Endometrium (tissue), 2 donors: ENCODE data around the gene SV2C.

Experiments
- FAIRE-seq: peaks from 2 replicates; lab custom pipeline; 2012; peaks lifted over from hg19 to GRCh38; lab: Jason Lieb, UNC
- donor health status: control.
- donor health status: control.

The SV2C gene

GRCh38 chr5:76099756-76100155, 16.6 kb downstream of the SV2C start:
- FAIRE-seq, result no peak

DNA sequence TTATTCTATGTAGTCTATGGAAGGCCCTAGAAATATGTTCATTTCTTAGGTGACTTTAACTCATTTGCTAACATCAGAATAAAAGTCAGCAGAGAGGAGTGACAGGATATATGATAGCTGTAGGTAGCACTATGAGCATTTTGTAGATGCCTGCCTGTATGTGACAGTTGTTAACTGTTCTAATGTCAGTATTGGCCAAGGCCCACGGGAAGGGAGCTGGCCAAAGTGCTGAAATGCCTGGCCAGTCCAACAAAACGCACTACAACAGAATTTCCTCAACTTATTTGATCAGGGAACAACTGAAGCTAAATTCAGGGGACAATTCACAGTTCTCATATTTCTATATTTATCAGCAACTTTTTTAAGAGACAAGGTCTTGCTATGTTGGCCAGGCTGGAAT, 20.8 kb downstream of the SV2C start:
- no peak for FAIRE-seq

GRCh38 chr5:76106149-76106548, 23.0 kb downstream of the SV2C start:
- FAIRE-seq, result no peak

GRCh38 chr5:76111477-76112174, 28.4 kb downstream of the SV2C start:
- no peak for FAIRE-seq

DNA sequence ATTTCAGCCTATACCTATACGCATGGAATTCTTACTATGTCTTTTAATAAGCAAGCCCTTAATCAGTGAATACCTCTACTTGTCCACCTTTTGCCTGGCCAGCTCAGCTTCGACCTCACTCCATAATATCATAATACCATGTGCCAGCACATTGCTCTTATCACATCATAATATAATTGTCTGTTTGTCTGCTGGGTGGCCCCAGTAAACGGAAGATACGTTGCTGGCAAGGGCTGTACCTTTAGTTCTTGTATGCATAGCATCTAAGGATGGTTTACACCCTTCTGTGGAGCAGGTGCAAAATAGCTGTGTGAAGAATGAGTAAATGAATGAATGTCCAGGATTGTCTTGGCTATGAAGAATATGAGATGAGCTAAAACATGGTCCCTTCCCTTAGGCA, 29.9 kb downstream of the SV2C start:
- no peak for FAIRE-seq

DNA sequence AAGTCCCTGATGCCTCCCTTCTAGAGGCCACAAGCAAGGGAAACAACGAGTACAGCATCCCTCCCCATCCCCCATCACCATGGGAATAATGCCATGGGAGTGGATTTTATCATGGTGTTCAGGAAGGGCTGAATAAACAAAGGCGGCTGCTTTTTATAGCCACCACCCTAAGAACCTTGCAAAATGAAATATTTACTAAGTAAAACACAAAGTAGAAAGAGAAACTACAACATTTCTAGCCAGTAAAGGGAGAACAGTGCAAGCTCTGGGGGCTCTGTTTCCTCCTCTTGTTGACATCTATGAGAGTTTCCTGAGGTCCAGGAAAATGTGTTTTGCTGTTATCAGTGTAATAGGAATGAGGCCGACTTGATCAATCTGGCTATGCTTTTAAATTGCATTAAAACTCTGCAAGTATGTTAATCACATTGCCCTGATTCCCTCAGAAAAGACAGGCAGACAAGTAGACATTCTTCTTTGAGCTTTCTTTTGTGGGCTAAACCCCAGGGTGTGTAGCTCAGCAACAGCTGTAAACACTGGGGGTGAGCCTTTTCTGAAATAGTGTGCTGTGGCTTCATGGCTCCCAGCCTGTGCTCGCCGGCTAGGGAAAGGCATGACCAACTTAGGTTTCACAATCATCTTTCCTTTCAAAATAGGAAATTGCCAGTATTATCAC, 31.1 kb downstream of the SV2C start:
- FAIRE-seq, result no peak

DNA sequence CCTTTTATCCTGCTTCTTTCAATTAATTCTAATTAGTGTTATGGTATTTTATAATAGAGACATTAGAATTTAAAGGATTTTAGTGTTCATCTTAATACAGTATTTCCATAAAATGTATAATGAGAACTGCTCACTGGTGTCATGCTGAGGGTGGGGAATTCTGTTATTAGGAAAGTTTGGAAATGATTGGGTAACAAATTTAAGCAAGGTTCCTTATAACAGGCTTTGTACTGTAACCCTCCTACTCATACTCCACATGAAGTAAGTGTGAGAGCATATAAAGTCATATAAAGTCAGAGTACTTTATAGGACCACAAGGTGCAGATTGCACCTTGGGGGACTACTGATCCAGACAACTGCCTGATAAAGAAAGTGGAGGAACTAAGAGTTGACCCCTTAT, 42.2 kb downstream of the SV2C start:
- no peak for FAIRE-seq

GRCh38 chr5:76125888-76126287, 42.7 kb downstream of the SV2C start:
- FAIRE-seq, result no peak

- FAIRE-seq, result no peak
These were observed 50.8 kb downstream of the SV2C start for GRCh38 chr5:76134003-76134402.

GRCh38 chr5:76134646-76135045, 51.5 kb downstream of the SV2C start:
- no peak for FAIRE-seq

DNA sequence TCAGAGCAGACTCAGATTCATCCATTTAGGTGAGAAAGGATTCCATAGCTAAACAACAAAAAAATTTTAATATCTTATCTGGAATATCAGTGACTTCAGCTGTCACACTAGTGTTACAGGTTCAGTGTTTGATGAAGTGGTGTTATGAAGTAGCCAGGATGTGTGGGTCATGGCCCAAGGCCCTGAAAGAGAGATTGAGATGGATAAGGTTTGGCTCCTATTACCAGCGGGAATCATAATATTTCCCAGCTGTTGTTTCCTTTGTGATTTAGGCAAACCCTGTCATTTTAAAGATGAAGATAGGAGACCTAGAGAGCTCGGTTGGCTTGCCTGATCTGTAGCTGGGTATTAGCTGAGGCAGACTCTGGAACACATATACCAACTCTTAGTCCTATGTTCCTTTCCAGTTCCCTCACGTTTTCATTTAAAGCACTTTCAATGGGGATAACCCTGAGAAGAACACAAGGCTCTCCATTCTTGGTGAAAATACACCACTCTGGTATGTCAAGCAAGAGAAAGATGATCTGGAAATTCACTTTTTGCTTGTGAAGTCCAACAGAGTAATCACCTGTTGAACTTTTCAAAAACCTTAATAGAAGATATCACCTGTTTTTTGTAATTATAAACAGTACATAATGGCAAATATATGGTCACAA, 54.8 kb downstream of the SV2C start:
- no peak for FAIRE-seq

DNA sequence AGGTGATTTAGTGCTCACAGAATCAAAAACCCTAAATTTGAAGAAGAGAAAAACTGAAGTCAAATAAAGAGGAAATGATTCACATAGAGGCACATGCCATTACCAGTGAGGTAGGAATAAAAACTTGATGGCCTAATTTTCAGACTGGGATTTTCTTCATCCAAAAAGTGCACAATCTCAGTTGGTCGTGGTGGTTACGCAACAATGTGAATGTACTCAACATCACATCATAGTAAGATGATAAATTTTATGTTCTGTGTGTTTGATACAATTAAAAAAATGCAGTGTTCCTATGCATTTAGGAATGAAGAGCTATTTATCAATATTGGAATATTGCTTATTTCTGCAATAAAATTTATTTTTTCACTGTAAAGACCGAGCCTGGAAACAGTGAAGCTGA, 60.7 kb downstream of the SV2C start:
- no peak for FAIRE-seq

DNA sequence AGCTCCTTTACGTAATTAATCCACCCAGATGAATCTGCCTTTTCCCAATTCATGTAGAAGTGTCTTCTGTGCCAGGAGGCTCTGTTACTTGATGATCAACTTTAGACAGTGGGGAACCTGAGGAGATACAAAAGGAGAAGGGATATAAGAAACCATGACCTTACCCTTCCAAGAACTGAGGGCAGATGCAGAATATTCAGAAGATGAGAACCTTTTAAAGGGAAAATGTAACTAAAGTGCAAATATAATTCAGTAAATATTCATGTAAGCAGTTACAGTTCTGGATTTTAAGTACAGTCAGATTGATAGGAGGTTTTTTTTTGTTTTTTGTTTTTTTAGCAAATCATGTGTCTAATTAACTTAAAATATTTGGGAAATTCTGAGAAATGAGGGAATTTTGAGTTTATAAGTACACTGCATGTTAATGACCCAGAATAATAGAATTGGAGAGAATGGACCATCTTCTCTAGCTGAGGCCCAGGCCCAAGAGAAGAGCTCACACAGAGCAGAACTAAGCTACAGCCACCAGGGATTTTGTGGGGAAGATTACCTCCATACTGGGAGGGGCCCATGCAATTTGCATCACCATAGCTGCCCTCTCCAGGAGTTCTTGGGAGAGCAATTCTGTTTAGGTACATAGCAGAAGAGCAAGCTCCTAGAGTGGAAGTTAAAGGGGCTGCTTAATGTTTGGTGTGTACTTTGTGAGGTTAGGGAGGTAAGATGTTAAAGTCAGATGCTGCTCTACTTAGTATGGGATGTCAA, 61.5 kb downstream of the SV2C start:
- no peak for FAIRE-seq

DNA sequence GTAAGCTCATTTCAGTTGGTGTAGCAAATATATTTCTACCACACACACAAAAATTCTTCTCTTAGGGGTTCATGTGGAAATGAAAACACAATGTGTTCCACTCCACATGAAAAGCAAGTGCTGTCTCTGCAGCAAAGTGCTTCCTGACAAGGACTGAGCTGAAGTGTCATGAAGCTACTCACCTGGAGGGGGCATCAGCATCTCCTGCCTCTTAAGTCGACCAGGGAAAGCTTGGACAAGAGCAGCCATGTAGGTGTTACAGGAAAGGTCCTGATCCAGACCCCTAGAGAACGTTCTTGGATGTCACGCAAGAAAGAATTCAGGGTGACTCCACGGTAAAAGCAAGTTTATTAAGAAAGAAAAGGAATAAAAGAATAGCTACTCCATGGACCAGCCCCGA, 62.8 kb downstream of the SV2C start:
- FAIRE-seq, result no peak

DNA sequence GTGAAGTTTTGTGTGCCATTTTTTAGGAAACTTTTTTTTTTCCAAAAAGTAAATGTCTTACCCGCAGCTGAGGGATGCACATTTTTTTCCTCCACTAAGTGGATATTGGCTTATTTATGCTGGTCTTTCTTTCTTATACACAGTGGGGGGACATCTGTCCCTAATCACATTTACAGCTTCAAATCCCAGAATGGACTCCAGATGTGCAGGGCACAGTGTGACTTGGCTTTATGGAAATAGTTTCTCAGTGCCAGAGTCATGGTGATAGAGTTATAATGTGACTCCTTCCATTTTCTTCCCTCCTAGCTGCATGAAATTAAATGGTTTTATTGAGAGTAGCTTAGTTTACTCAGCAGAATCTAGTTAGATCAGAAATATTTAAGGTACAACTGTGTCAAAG, 66.5 kb downstream of the SV2C start:
- FAIRE-seq, result no peak

DNA sequence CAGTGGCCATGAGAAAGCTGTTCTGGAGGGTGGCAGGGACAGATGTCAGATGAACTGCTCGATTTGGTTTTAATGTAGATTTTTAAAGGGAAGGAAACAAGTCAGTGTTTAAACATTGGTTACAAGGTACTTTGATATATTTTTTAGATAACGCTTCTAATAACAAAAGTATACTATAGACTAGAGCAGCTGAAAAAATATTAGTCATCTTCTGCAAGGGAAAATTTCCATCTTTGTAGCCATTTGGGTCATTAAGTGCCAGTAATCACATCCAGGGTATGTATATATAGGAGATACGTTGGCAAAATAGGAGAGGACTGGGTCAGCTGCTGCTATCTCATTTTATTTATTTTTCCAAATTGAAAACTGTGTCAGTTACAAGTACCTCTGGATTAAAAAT, 69.0 kb downstream of the SV2C start:
- no peak for FAIRE-seq

DNA sequence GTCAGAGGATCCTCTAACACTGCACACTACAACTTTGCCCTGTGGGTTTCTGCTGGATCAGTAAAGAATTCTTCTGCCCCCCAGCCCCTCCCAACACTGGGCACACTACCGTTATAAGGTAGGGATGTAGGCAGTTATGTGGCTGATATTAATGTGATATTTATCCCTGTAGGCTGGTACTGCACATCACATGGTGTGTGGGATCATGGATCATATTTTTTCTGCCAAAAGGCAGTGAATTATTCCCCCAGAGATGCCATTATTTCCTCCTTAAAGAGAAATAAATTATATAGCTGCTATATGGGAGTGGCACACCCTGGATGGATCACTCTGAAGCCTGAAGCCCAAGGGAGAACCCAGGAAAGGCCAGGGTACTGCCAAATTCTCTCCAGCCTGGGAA, 69.5 kb downstream of the SV2C start:
- no peak for FAIRE-seq

- FAIRE-seq, result no peak
These were observed 70.1 kb downstream of the SV2C start for GRCh38 chr5:76153271-76153670.

DNA sequence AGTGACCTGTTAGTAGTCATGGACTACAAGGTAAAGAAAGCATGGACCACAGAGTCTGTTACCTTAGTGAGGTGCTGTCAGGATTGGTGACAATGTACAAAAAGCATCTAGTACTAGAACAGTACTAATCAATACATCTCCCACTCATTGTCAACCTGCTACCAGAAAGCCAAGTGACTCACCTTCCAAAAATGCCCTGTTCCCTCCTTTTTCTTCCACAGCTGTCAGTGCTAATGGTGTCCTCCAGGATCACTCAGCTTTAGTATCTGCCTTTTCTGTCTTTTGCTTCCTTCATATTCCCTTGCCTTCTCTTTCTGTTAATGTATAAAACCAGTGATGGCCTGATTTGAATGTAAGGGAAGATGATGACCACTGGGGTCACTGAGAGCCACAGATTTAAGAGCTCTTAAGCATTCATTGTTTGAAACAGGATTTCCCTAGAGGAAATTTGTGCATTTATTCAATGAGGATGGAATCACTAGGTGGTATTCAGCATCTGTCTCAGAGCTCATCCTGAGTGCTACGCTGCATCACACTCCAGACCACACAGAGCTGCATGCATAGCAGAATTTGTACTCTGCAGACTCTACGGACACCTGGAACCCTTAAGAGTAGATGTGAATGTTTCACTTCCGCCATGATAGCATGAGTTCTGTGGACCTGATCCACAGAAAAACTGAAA, 71.0 kb downstream of the SV2C start:
- FAIRE-seq, result no peak

DNA sequence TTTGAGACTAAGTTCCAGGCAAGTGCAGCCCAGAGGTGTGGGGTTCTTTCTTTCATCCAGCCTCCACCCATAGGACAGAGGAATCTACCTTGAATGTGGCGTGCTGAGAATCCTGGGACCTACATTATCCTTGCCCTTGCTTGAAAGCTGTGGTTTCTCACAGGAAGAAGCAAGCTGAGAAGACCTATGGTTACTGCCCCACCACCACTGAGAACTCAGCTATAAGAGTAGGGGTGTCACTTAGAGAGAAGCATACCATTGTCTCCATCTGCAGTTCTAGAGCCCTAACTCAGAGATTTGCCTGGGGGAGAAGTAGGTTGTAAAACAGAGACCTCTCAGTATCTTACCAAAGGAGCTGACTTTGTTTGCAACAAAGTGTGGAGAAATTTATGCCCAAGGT, 72.4 kb downstream of the SV2C start:
- FAIRE-seq, result no peak

- FAIRE-seq, result no peak
These were observed 79.2 kb downstream of the SV2C start for GRCh38 chr5:76162335-76162734.

DNA sequence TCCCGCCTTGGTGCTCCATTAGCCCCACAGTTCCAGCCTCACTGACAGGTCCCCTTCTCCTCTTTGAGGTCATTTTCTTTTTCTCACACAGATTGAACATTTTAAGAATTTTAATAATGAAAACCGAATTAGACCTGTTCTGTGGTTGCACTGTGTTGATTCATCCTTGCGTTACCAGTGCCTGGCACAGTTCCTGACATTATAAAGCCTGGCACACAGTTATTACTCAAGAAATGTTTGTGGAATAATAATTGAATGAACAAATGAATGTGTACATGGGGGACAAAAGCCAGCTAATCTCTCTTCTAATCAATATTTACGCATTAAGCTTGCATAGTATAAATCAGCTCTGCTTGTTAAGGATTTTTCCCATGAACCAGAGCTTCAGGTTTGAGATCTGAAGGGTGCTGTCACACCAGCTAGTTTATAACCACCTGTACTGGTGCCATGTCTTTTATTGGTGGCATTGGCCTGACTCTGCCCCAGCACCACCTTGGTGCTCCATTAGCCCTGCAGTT, 80.0 kb downstream of the SV2C start:
- FAIRE-seq, result no peak
